Measurements from ENCODE around the gene GABARAPL2. TPM values are rescaled to one million over a fixed set of nuclear protein-coding genes. Genes with fewer than 3 reads are reported as not detected.
A peak's percentile ranks its signal among the peaks of the same experiment; 100 is the strongest.

The GABARAPL2 gene
- total RNA-seq, result 100 to 1,000 TPM; 177 to 262 (median 243) TPM
- polyA plus RNA-seq, result 100 to 1,000 TPM in 1 of 2 donors, 10 to 100 TPM in 1; 58.2 to 187 TPM
- long read RNA-seq, donor 1, transcript GABARAPL2-201 (4 exons, 1,002 nt), result major isoform, 131 of 134 reads
- long read RNA-seq, donor 1, partial matches to known transcripts, result 0 of 134 reads
- long read RNA-seq, donor 1, other reads (novel, unspliced or antisense), result 1 of 134 reads
- long read RNA-seq, donor 2, transcript GABARAPL2-204 (1 exons, 2,274 nt), result minor isoform, 5 of 159 reads
- long read RNA-seq, donor 2, transcript GABARAPL2-201 (4 exons, 1,002 nt), result major isoform, 151 of 159 reads
- long read RNA-seq, donor 2, partial matches to known transcripts, result 0 of 159 reads
- long read RNA-seq, donor 2, other reads (novel, unspliced or antisense), result 1 of 159 reads
- long read RNA-seq, donor 3, transcript GABARAPL2-201 (4 exons, 1,002 nt), result major isoform, 91 of 95 reads
- long read RNA-seq, donor 3, partial matches to known transcripts, result 2 of 95 reads
- long read RNA-seq, donor 3, other reads (novel, unspliced or antisense), result 0 of 95 reads

GRCh38 chr16:75566040-75566757, at the start of gene GABARAPL2:
TSS of gene GABARAPL2 (plus strand) at chr16:75566379. CDS start at chr16:75566487, 108 bp downstream.
- Histone ChIP-seq H3K27me3 (no peaks in the 10 kb centered on the region), H3K36me3 (peaks cover 0 to 40% (median 29%) of the 10 kb centered on the region in 9 donors), H3K27ac (peak within 1 kb of the TSS; percentile 73 to 95 (median 90)), H3K4me1 (peaks cover 30 to 58% (median 54%) of the 10 kb centered on the region in 9 donors), H3K4me3 (peak within 1 kb of the TSS; percentile 88 to 100 (median 96)), H3K9me3 (no peaks in the 10 kb centered on the region)
- DNase-seq (peak; percentile 77 to 89), ATAC-seq (peak; percentile 93 to 97 (median 94))
- 0 to 1% methylated on average over 66 to 69 of the region's 69 CpGs for WGBS, 2 donors
- no peak for TF ChIP-seq CTCF (IDR thresholded peaks at IDR 0.05)
- intact Hi-C loops (cut with DNase I), result loop anchor here in 6 of 10 donors (1.0 to 10.0 kb wide), 3 partner anchors 11 to 59 kb away; partner anchors contain the start of gene ADAT1 (in 5 of the 6)

DNA sequence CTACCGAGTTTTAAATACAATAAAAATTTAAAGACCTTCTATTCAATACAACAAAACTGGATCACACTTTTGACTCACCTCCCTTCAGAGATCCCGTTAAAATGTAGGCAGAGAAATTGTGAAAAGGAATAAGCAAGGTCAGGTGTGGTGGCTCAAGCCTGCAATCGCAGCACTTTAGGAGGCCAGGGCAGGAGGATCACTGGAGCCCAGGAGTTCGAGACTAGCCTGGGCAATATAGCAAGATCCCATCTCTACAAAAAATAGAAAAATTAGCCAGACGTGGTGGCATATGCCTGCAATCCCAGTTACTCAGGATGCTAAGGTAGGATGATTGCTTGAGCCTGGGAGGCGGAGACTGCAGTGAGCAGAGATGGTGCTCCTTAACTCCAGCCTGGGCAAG, 47.0 kb upstream of the GABARAPL2 start:
- intact Hi-C loops (cut with DNase I), result loop anchor here in 5 of 10 donors (5.0 to 10.0 kb wide), 4 partner anchors 33 to 96 kb away; partner anchors contain the start of gene TMEM231 (in 1 of the 5)
- peaks cover 0 to 10% (median 7%) of the 10 kb centered on the region in 9 donors for H3K4me1 ChIP-seq
- H3K36me3 ChIP-seq, result no peaks in the 10 kb centered on the region
- H3K27me3 ChIP-seq, result no peaks in the 10 kb centered on the region
- ATAC-seq (no peak), DNase-seq (no peak)
- no peak for TF ChIP-seq CTCF (IDR thresholded peaks at IDR 0.05)
- no peak overlapping the region for H3K27ac ChIP-seq
- 94 to 98% methylated on average over 6 of the region's 6 CpGs for WGBS, 2 donors
- H3K4me3 ChIP-seq, result no peak overlapping the region
- no peaks in the 10 kb centered on the region for H3K9me3 ChIP-seq

GRCh38 chr16:75526032-75526790, 40.0 kb upstream of the GABARAPL2 start:
- H3K9me3 ChIP-seq, result no peaks in the 10 kb centered on the region
- DNase-seq (no peak), ATAC-seq (no peak)
- no peak overlapping the region for H3K4me3 ChIP-seq
- H3K27ac ChIP-seq, result no peak overlapping the region
- no peaks in the 10 kb centered on the region for H3K36me3 ChIP-seq
- TF ChIP-seq CTCF (IDR thresholded peaks at IDR 0.05), result no peak
- H3K4me1 ChIP-seq, result no peaks in the 10 kb centered on the region
- no peaks in the 10 kb centered on the region for H3K27me3 ChIP-seq
- WGBS, 2 donors, result 91 to 97% methylated on average over 5 of the region's 5 CpGs
- intact Hi-C loops (cut with DNase I), result no loop called here

Data from heart right ventricle (tissue), 16 donors.